ENCODE measurements around the gene UNC5A. TPM values are rescaled to one million over a fixed set of nuclear protein-coding genes. Genes with fewer than 3 reads are reported as not detected.

The UNC5A gene
- total RNA-seq, 2 experiments from 2014 or later, result not detected

GRCh38 chr5:176884571-176884890, 74.2 kb downstream of the UNC5A start:
- Mint-ChIP-seq H3K36me3 (ENCODE audit: low read depth) (no peaks in the 10 kb centered on the region), H3K9me3 (no peaks in the 10 kb centered on the region), H3K27me3 (no peaks in the 10 kb centered on the region), H3K27ac (no peak overlapping the region), H3K4me3 (no peak overlapping the region), H3K4me1 (ENCODE audit: low read depth) (no peaks in the 10 kb centered on the region)
- no peak for ATAC-seq (ENCODE audit: poor library complexity)
- Histone ChIP-seq H3K4me1 (ENCODE audit: insufficient read depth, low read length) (peaks cover 4% of the 10 kb centered on the region), H3K27ac (ENCODE audit: low read depth in 1 of 2, low read length in 2 of 2) (no peak overlapping the region), H3K4me3 (ENCODE audit: low read length) (no peak overlapping the region), H3K9me3 (ENCODE audit: control insufficient read depth in 1 of 2, insufficient read depth in 1 of 2, low read length in 2 of 2) (no peaks in the 10 kb centered on the region), H3K27me3 (ENCODE audit: control insufficient read depth in 1 of 2, insufficient read depth in 2 of 2, low read length in 2 of 2) (no peaks in the 10 kb centered on the region), H3K36me3 (ENCODE audit: insufficient read depth, low read length) (no peaks in the 10 kb centered on the region)
- DNase-seq, result no peak
- TF ChIP-seq CTCF (IDR thresholded peaks at IDR 0.05), result no peak
- intact Hi-C loops (cut with DNase I, micrococcal nuclease), result no loop called here
- POLR2A ChIA-PET, result no interaction called here
- CTCF ChIA-PET, result no interaction called here

- Histone ChIP-seq H3K4me3 (ENCODE audit: low read length) (no peak overlapping the region), H3K9me3 (ENCODE audit: control insufficient read depth in 1 of 2, insufficient read depth in 1 of 2, low read length in 2 of 2) (peaks cover 0 to 5% of the 10 kb centered on the region in 2 experiments), H3K36me3 (ENCODE audit: insufficient read depth, low read length) (no peaks in the 10 kb centered on the region), H3K27me3 (ENCODE audit: control insufficient read depth in 1 of 2, insufficient read depth in 2 of 2, low read length in 2 of 2) (no peaks in the 10 kb centered on the region), H3K4me1 (ENCODE audit: insufficient read depth, low read length) (peaks cover 4% of the 10 kb centered on the region), H3K27ac (ENCODE audit: low read depth in 1 of 2, low read length in 2 of 2) (no peak overlapping the region)
- ATAC-seq (ENCODE audit: poor library complexity) (no peak), DNase-seq (no peak)
- H3K4me3 Mint-ChIP-seq, result no peak overlapping the region
- no peak overlapping the region for H3K27ac Mint-ChIP-seq
- intact Hi-C loops (cut with DNase I, micrococcal nuclease), result no loop called here
- no peaks in the 10 kb centered on the region for H3K27me3 Mint-ChIP-seq
- POLR2A ChIA-PET, result no interaction called here
- H3K9me3 Mint-ChIP-seq, result no peaks in the 10 kb centered on the region
- H3K36me3 Mint-ChIP-seq (ENCODE audit: low read depth), result no peaks in the 10 kb centered on the region
- H3K4me1 Mint-ChIP-seq (ENCODE audit: low read depth), result no peaks in the 10 kb centered on the region
- CTCF ChIA-PET, result no interaction called here
- TF ChIP-seq CTCF (IDR thresholded peaks at IDR 0.05), result no peak
Measured at GRCh38 chr5:176886336-176887251, 76.2 kb downstream of the UNC5A start.

- POLR2A ChIA-PET, result no interaction called here
- no peak overlapping the region for H3K27ac ChIP-seq (ENCODE audit: low read depth in 1 of 2, low read length in 2 of 2)
- Mint-ChIP-seq H3K4me1 (ENCODE audit: low read depth) (no peaks in the 10 kb centered on the region), H3K9me3 (no peaks in the 10 kb centered on the region), H3K27me3 (no peaks in the 10 kb centered on the region), H3K4me3 (no peak overlapping the region), H3K36me3 (ENCODE audit: low read depth) (no peaks in the 10 kb centered on the region), H3K27ac (no peak overlapping the region)
- no peaks in the 10 kb centered on the region for H3K27me3 ChIP-seq (ENCODE audit: control insufficient read depth in 1 of 2, insufficient read depth in 2 of 2, low read length in 2 of 2)
- H3K9me3 ChIP-seq (ENCODE audit: control insufficient read depth in 1 of 2, insufficient read depth in 1 of 2, low read length in 2 of 2), result peaks cover 0 to 5% of the 10 kb centered on the region in 2 experiments
- ATAC-seq (ENCODE audit: poor library complexity) (no peak), DNase-seq (no peak)
- CTCF ChIA-PET, result no interaction called here
- intact Hi-C loops (cut with DNase I, micrococcal nuclease), result no loop called here
- H3K4me3 ChIP-seq (ENCODE audit: low read length), result no peak overlapping the region
- H3K4me1 ChIP-seq (ENCODE audit: insufficient read depth, low read length), result peaks cover 4% of the 10 kb centered on the region
- no peaks in the 10 kb centered on the region for H3K36me3 ChIP-seq (ENCODE audit: insufficient read depth, low read length)
- TF ChIP-seq CTCF (IDR thresholded peaks at IDR 0.05), result no peak
Measured at GRCh38 chr5:176887252-176887849, 77.0 kb downstream of the UNC5A start.

Data from CD4-positive, alpha-beta T cell (primary cell).